Effector memory CD4-positive, alpha-beta T cell (primary cell): ENCODE results near the gene BTF3L4.
A peak's percentile ranks its signal among the peaks of the same experiment; 100 is the strongest.
"Not testable (repeated sequence)": the region's sequence is repeated elsewhere in the genome, so short reads cannot be mapped to it uniquely, and the experiment has no call there.

Experiments used
- DNase-seq, 3 donors: peaks; one replicate each; pipeline ENCODE4 v3.0.0-alpha.2; 2020
- H3K27ac ChIP-seq: 2 replicates; pipeline ENCODE4 v1.7.0; 2013; ENCODE audit warnings: mild to moderate bottlenecking, low read length, moderate library complexity; ENCODE audit not compliant: insufficient read depth, poor library complexity, severe bottlenecking
- H3K27me3 ChIP-seq: replicated peaks from 2 replicates; pipeline ENCODE4 v1.7.0; 2013; ENCODE audit warnings: mild to moderate bottlenecking, low read length; ENCODE audit not compliant: insufficient read depth, control insufficient read depth, poor library complexity, severe bottlenecking
- H3K36me3 ChIP-seq: 2 replicates; pipeline ENCODE4 v1.7.0; 2013; ENCODE audit warnings: mild to moderate bottlenecking, low read length, moderate library complexity; ENCODE audit not compliant: control insufficient read depth, insufficient read depth
- H3K4me1 ChIP-seq: 2 replicates; pipeline ENCODE4 v1.7.0; 2013; ENCODE audit warnings: low read length, mild to moderate bottlenecking; ENCODE audit not compliant: control insufficient read depth, insufficient read depth, poor library complexity, severe bottlenecking
- H3K4me3 ChIP-seq: 2 replicates; pipeline ENCODE4 v1.7.0; 2013; ENCODE audit warnings: low read length, low read depth, mild to moderate bottlenecking; ENCODE audit not compliant: insufficient read depth, poor library complexity, severe bottlenecking
- H3K9me3 ChIP-seq: 2 replicates; pipeline ENCODE4 v1.7.0; 2013; ENCODE audit warnings: mild to moderate bottlenecking, low read length, moderate library complexity; ENCODE audit not compliant: control insufficient read depth

BTF3L4 gene

DNA sequence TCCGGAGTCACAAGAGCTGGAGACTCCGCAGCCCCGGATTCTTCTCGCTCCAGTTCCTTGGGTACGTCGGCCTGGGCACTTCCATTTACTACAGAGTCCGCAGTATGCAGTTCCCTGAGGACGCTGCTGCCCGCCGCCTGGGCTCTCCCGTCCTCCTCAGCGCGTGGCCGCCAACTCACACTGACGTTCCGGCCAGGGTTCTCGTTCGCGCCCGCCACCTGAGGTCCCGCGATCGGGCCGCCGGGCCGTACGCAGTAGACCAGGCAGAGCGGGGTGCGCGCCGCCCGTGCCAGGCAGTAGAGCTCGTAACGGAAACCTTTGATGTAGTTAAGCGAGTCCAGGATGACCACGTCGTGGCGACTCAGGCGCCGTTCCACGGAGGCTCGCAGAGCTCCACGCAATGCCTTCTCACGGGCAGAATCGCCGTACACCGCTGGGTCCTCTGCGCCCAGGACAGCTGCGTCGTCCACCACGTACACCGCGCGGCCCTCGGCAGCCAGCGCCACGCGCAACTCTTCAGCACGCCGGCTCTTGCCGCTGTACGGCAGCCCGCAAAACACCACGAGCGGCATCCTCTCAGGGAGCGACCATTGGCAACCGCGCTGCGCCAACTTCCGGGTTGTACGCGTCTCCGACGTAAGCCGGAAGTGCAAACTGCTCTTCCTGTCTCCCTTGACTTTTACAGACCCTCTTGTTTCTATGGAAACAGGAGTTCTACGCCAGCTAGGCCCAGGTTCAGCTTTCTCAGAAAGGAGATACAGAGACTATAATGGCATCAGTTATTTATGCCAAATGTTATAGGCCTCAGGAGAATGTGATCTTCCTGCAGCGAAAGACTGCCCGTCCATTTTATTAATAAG lies 22.7 kb upstream of the BTF3L4 start, which contains the start of gene KTI12:
KTI12 (minus strand) TSS at position 621 of the 860 bp plus-strand sequence; CDS start at position 572, 49 bp downstream.
- H3K9me3 ChIP-seq = no peaks in the 10 kb centered on the region
- peak within 1 kb of the TSS; percentile 78 for H3K27ac ChIP-seq
- DNase-seq = peak; percentile 76 to 84 (median 80)
- H3K27me3 ChIP-seq = no peaks in the 10 kb centered on the region
- H3K36me3 ChIP-seq = peaks cover 5% of the 10 kb centered on the region
- peak within 1 kb of the TSS; percentile 86 for H3K4me3 ChIP-seq
- H3K4me1 ChIP-seq = peaks cover 16% of the 10 kb centered on the region

DNA sequence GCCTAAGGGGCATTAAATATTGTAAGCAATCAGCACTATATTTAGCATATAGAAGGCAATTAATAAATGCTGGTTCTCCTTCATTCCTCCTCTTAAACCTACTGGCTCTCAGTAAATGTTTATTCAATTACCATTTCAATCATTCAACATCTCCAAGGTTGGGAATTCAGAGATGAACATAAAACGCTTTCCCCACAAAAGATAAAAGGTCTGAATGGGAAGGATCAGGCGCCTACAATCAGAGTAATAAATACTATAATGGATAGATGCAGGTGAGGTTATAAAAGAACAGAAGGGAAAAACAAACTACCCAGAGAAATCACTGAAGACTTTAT lies 22.1 kb upstream of the BTF3L4 start:
- no peak for DNase-seq
- Histone ChIP-seq H3K4me3 (peak overlapping the region; percentile 86), H3K27ac (peak overlapping the region; percentile 78), H3K9me3 (no peaks in the 10 kb centered on the region), H3K4me1 (peaks cover 16% of the 10 kb centered on the region), H3K36me3 (peaks cover 5% of the 10 kb centered on the region), H3K27me3 (no peaks in the 10 kb centered on the region)

DNA sequence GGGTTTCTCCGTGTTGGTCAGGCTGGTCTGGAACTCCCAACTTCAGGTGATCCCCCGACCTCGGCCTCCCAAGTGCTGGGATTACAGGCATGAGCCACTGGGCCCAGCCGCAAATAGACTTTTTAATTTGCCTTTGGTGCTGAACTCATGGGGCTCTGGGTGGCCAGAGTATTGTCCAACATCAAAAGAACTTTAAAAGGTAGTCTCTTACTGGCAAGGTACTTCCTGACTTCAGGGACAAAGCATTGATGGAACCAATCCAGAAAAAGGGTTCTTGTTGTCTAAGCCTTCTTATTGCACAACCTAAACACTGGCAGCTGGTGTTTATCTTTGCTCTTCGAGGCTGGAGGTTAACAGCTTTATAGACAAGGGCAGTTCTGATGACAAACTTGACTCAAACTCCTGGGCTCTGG lies 18.7 kb upstream of the BTF3L4 start:
- H3K36me3 ChIP-seq = peaks cover 10% of the 10 kb centered on the region
- DNase-seq = no peak
- no peaks in the 10 kb centered on the region for H3K27me3 ChIP-seq
- peaks cover 11% of the 10 kb centered on the region for H3K4me1 ChIP-seq
- H3K9me3 ChIP-seq = no peaks in the 10 kb centered on the region
- H3K27ac ChIP-seq = no peak overlapping the region
- no peak overlapping the region for H3K4me3 ChIP-seq

DNA sequence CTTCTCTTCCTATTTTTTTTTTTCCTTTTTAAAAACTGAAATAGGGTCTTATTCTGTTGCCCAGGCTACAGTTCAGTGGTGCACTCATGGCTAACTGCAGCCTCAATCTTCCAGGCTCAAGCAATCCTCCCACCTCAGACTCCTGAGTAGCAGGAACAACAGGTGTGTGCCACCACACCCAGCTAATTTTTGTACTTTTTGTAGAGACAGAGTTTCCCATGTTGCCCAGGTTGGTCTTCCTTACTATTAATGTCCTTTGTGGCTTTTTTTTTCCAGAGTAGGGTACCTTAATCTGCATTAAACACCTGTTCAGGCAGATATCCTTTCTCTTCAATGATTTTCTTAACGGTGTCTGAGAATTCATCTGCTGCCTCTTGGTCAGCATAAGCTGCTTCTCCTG lies 18.2 kb upstream of the BTF3L4 start:
- no peak overlapping the region for H3K4me3 ChIP-seq
- no peak overlapping the region for H3K27ac ChIP-seq
- H3K27me3 ChIP-seq = no peaks in the 10 kb centered on the region
- H3K4me1 ChIP-seq = peaks cover 6% of the 10 kb centered on the region
- no peak for DNase-seq
- H3K9me3 ChIP-seq = no peaks in the 10 kb centered on the region
- H3K36me3 ChIP-seq = peaks cover 10% of the 10 kb centered on the region

GRCh38 chr1:52041551-52042185 lies 14.4 kb upstream of the BTF3L4 start:
- Histone ChIP-seq H3K4me1 (no peaks in the 10 kb centered on the region), H3K27ac (no peak overlapping the region), H3K9me3 (no peaks in the 10 kb centered on the region), H3K4me3 (no peak overlapping the region), H3K36me3 (peaks cover 10% of the 10 kb centered on the region), H3K27me3 (no peaks in the 10 kb centered on the region)
- no peak for DNase-seq

DNA sequence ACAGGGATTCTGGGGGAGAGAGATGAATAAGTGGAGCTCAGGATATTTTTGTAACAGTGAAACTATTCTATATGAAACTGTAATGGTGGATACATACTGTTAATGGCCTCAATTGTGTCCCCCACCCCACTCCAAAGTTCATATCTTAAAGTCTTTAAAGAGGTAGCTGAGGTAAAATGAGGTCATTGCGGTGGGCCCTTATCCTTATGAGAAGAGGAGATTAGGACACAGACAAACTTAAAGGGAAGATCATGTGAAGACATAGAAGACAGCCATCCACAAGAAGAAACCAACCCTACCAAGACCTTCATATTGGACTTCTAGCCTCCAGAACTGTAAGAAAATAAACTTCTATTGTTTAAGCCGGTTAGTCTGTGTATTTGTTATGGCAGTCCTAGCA lies 10.9 kb upstream of the BTF3L4 start:
- Histone ChIP-seq H3K27ac (no peak overlapping the region), H3K4me1 (no peaks in the 10 kb centered on the region), H3K9me3 (no peaks in the 10 kb centered on the region), H3K4me3 (no peak overlapping the region), H3K27me3 (no peaks in the 10 kb centered on the region), H3K36me3 (peaks cover 5% of the 10 kb centered on the region)
- no peak for DNase-seq

DNA sequence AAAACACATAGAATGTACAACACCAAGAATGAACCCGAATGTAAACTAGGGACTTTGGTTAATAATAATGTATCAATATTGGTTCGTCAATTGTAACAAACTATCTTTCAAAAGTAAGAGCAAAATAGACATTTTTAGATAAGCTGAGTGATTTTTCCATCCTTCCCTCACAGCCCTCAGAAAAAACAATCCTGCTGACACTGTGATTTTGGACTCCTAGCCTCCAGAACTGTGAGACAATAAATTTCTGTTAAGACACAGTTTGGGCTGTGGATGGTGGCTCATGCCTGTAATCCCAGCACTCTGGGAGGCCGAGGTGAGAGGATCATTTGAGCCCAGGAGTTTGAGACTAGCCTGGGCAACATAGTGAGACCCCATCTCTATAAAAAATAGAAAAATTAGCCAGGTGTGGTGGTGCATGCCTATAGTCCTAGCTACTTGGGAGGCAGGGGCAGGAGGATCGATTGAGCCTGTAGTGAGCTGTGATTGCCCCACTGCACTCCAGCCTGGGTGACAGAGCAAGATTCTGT lies 10.4 kb upstream of the BTF3L4 start:
- H3K27me3 ChIP-seq, H3K4me3 ChIP-seq, H3K36me3 ChIP-seq, DNase-seq, H3K27ac ChIP-seq, H3K9me3 ChIP-seq, H3K4me1 ChIP-seq: not testable (repeated sequence)

- H3K36me3 ChIP-seq, H3K4me1 ChIP-seq, H3K27ac ChIP-seq, H3K9me3 ChIP-seq, DNase-seq, H3K27me3 ChIP-seq, H3K4me3 ChIP-seq: not testable (repeated sequence)
Observed at GRCh38 chr1:52049337-52049736, 6.8 kb upstream of the BTF3L4 start.

DNA sequence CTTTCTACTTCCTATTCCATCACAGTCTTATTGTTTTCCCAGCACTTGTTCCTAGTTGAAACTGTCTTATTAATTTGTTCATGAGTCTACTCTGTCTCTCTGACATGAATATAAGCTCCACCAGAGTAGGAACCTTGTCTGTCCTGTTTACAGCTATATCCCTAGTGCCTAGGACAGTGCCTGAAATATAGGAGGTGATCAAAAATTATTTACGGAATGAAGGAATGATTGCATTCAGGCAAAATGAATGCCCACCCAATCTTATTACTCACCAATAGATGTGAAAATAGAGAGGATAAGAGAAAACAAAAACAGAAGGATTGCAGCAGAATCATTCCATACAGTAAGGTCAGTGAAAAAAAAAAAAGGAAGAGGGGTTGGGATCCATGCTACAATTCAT lies 2.2 kb upstream of the BTF3L4 start:
- H3K9me3 ChIP-seq = no peaks in the 10 kb centered on the region
- H3K4me1 ChIP-seq = peaks cover 17% of the 10 kb centered on the region
- peak overlapping the region; percentile 84 for H3K27ac ChIP-seq
- no peak overlapping the region for H3K4me3 ChIP-seq
- DNase-seq = no peak
- peaks cover 9% of the 10 kb centered on the region for H3K36me3 ChIP-seq
- H3K27me3 ChIP-seq = no peaks in the 10 kb centered on the region

GRCh38 chr1:52054496-52055065 lies 1.5 kb upstream of the BTF3L4 start:
- Histone ChIP-seq H3K36me3 (peaks cover 9% of the 10 kb centered on the region), H3K4me1 (peaks cover 17% of the 10 kb centered on the region), H3K27me3 (no peaks in the 10 kb centered on the region), H3K27ac (peak overlapping the region; percentile 84), H3K4me3 (peak overlapping the region; percentile 77), H3K9me3 (no peaks in the 10 kb centered on the region)
- no peak for DNase-seq
